Peyer's patch (tissue), 4 donors: ENCODE data around the gene GEN1.

Source experiments
- CTCF ChIP-seq, 6 experiments: fragments of 450-650 bp in 4 of 6; fragments of 200-600 bp in 2 of 6; sonication (generic) in 1 of 6; IDR thresholded peaks; one replicate each; pipeline ENCODE4 v1.5.1; 2017 to 2019; ENCODE audit warnings: antibody characterized with exemption in 6 of 6, mild to moderate bottlenecking in 3 of 6, moderate library complexity in 1 of 6
- POLR2A ChIP-seq, 2 donors: fragments of 450-650 bp; IDR thresholded peaks; one replicate each; pipeline ENCODE4 v1.5.1; 2017; ENCODE audit warnings: antibody characterized with exemption in 2 of 2, mild to moderate bottlenecking in 2 of 2, moderate library complexity in 2 of 2

DNA sequence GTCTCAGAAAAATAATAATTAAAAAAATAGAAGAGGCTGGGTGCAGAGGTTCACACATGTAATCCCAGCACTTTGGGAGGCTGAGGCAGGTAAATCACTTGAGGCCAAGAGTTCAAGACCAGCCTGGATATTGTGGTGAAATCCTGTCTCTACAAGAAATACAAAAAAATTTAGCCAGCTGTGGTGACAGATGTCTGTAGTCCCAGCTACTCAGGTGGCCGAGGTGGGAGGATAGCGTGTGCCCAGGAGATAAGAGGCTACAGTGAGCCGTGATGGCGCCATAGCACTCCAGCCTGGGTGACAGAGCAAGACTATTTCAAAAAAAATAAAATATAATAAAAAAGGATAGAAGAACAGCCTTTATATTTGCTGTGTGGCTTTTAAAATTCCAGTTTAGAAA is 36.3 kb upstream of the GEN1 start:
- TF ChIP-seq CTCF (IDR thresholded peaks at IDR 0.05): no peak
- TF ChIP-seq POLR2A (IDR thresholded peaks at IDR 0.05): no peak
